Fibroblast of mammary gland (primary cell): ENCODE results near the gene AFG3L2.
A peak's percentile ranks its signal among the peaks of the same experiment; 100 is the strongest.

Experiments
- DNase-seq: peaks from one replicate; pipeline ENCODE4 v3.0.0-alpha.2; 2010; ENCODE audit warnings: low read depth
- H3K4me3 ChIP-seq: 2 replicates; pipeline ENCODE4 v1.5.1; 2011; ENCODE audit warnings: low read depth, mild to moderate bottlenecking, low read length, moderate library complexity; ENCODE audit not compliant: control insufficient read depth
- TF ChIP-seq, protein P1 (sequence below): conservative IDR thresholded peaks from 2 replicates; pipeline ENCODE4 v1.5.1; 2011; ENCODE audit warnings: low read depth, low read length, inconsistent platforms; ENCODE audit not compliant: control insufficient read depth, insufficient read depth

AFG3L2 gene

GRCh38 chr18:12313530-12314245 lies 63.3 kb downstream of the AFG3L2 start:
- TF ChIP-seq, protein P1, sequence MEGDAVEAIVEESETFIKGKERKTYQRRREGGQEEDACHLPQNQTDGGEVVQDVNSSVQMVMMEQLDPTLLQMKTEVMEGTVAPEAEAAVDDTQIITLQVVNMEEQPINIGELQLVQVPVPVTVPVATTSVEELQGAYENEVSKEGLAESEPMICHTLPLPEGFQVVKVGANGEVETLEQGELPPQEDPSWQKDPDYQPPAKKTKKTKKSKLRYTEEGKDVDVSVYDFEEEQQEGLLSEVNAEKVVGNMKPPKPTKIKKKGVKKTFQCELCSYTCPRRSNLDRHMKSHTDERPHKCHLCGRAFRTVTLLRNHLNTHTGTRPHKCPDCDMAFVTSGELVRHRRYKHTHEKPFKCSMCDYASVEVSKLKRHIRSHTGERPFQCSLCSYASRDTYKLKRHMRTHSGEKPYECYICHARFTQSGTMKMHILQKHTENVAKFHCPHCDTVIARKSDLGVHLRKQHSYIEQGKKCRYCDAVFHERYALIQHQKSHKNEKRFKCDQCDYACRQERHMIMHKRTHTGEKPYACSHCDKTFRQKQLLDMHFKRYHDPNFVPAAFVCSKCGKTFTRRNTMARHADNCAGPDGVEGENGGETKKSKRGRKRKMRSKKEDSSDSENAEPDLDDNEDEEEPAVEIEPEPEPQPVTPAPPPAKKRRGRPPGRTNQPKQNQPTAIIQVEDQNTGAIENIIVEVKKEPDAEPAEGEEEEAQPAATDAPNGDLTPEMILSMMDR, result no peak
- H3K4me3 ChIP-seq, result no peak overlapping the region

DNA sequence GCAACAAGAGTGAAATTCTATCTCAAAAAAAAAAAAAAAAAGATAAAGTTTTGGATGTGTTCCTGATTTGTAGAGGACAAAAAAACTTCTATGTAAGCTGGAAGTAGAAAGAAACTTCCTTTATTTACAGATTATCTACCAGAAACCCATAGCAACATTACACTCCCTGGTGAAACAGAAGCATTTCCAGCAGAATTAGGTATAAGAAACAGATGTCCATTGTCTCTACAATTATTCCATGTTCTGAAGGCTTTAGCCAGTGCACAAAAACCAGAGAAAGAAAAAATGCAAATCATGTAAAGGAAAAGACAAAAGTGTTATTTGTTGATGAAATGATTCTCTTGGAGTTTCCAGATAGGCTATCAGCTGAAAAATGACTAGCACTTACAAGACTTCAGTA lies 64.1 kb downstream of the AFG3L2 start:
- DNase-seq, result no peak
- TF ChIP-seq, protein P1, result no peak
- H3K4me3 ChIP-seq, result no peak overlapping the region

More at GRCh38 chr18:12313530-12314245, 63.3 kb downstream of the AFG3L2 start:
- no peak for DNase-seq

- no peak for DNase-seq
- H3K4me3 ChIP-seq, result peak overlapping the region; percentile 33
- TF ChIP-seq, protein P1, result no peak
Measured at GRCh38 chr18:12310762-12311161, 66.3 kb downstream of the AFG3L2 start.

- DNase-seq, result peak; percentile 42
- TF ChIP-seq, protein P1, result no peak
- H3K4me3 ChIP-seq, result peak overlapping the region; percentile 88
Measured at GRCh38 chr18:12309683-12310198, 67.3 kb downstream of the AFG3L2 start.

DNA sequence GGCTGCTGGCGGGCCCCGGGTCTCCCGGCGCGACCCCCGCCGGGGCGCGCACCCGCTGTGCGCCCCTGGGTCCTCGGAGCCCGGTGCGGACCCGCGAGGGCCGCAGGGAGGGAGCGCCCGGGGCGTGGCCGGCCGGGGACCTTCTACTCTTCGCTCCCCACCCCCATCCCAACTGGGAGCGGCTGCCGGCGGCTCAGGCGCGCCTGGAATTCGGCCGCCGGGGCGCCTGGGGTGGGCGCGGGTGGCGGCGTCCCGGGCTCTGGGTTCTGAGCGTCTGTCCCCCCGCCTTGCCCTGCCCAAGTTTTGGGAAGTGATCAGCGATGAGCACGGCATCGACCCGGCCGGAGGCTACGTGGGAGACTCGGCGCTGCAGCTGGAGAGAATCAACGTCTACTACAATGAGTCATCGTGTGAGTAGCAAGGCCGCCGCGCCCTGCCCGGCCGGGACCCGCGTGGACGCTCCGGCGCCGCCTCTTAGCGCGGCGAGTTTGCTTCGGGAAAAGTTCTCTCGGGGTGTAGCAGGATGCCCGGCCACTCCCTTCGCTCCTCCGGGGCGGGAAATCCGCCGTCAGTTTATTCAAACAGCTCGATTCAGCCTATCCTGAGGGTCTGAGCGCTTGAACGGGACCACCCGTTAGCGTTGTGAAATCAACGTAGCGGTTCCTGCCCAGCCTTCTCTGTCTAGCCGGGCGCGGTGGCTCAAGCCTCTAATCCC lies 68.5 kb downstream of the AFG3L2 start:
- DNase-seq, result peak; percentile 91
- H3K4me3 ChIP-seq, result peak overlapping the region; percentile 88
- TF ChIP-seq, protein P1, result no peak

- H3K4me3 ChIP-seq, result peak within 1 kb of the TSS; percentile 88
- TF ChIP-seq, protein P1, result no peak
- DNase-seq, result peak; percentile 75
Measured at GRCh38 chr18:12307701-12308385, 69.2 kb downstream of the AFG3L2 start, which contains the start of gene TUBB6. Gene TUBB6 (plus strand): TSS chr18:12308241. CDS start chr18:12308293, 52 bp downstream.
